Gastrocnemius medialis (tissue), 4 donors: ENCODE results near the gene MFSD6.

Experiments
- POLR2A ChIP-seq, 2 donors: fragments of 450-650 bp; IDR thresholded peaks; one replicate each; pipeline ENCODE4 v1.6.1; 2017; ENCODE audit warnings: antibody characterized with exemption in 2 of 2, mild to moderate bottlenecking in 2 of 2, moderate library complexity in 2 of 2
- TF ChIP-seq, protein P1 (sequence below), 5 experiments: fragments of 450-650 bp in 3 of 5; fragments of 200-600 bp in 2 of 5; sonication (generic) in 2 of 5; IDR thresholded peaks in 4 of 5; conservative IDR thresholded peaks in 1 of 5; 1 replicate in 4 of 5; 2 replicates in 1 of 5; pipeline ENCODE4 v1.5.1; 2016 to 2019; ENCODE audit warnings: antibody characterized with exemption in 5 of 5, mild to moderate bottlenecking in 3 of 5, moderate library complexity in 3 of 5

GRCh38 chr2:190415251-190415650 is 7.1 kb downstream of the MFSD6 start:
- TF ChIP-seq, protein P1, sequence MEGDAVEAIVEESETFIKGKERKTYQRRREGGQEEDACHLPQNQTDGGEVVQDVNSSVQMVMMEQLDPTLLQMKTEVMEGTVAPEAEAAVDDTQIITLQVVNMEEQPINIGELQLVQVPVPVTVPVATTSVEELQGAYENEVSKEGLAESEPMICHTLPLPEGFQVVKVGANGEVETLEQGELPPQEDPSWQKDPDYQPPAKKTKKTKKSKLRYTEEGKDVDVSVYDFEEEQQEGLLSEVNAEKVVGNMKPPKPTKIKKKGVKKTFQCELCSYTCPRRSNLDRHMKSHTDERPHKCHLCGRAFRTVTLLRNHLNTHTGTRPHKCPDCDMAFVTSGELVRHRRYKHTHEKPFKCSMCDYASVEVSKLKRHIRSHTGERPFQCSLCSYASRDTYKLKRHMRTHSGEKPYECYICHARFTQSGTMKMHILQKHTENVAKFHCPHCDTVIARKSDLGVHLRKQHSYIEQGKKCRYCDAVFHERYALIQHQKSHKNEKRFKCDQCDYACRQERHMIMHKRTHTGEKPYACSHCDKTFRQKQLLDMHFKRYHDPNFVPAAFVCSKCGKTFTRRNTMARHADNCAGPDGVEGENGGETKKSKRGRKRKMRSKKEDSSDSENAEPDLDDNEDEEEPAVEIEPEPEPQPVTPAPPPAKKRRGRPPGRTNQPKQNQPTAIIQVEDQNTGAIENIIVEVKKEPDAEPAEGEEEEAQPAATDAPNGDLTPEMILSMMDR (IDR thresholded peaks at IDR 0.05 in 4 of 5, conservative IDR thresholded peaks at IDR 0.05 in 1 of 5) = no peak
- TF ChIP-seq POLR2A (IDR thresholded peaks at IDR 0.05) = no peak
